ENCODE data around the gene FGFRL1.

The FGFRL1 gene

DNA sequence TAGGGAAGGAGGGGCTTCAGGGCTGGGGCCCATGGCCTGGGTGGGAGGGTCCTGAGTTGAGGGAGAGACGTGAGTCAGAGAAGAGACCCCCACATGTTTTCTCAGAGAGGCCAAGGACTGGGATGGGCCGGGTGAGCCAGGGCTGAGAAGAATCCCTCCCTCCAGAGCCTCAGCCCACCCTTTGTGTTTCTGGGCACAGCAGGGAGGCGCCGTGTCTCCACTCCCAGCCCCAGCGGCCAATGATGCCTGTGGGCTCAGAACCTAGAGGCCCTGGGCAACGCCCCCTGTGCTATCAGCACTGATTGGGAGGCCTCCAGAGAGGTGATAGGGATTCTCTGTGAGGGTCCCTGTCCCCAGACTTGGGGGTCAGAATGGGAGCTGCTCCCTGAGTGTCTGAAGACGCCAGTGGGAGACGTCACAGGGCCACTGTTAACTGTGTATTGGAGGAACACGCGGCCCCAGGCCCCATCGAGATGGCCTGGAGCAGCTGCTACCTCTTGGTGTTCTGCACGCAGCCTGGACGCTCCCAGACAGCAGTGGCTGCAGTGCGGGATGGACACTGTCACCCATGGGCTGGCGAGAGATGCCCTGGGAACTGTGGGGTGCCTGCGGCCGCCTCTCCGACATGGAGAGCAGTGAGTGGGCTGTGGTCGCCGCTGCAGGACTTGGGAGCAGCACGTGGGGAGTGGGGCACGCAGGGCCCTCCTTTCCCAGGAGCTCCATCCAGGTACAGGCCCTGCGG lies 8.5 kb downstream of the FGFRL1 start:
- Mint-ChIP-seq H3K36me3 (peaks cover 4% of the 10 kb centered on the region), H3K9me3 (no peaks in the 10 kb centered on the region), H3K27me3 (no peaks in the 10 kb centered on the region), H3K4me1 (peaks cover 25% of the 10 kb centered on the region), H3K27ac (peak overlapping the region; percentile 65), H3K4me3 (no peak overlapping the region)
- no peak for ATAC-seq

DNA sequence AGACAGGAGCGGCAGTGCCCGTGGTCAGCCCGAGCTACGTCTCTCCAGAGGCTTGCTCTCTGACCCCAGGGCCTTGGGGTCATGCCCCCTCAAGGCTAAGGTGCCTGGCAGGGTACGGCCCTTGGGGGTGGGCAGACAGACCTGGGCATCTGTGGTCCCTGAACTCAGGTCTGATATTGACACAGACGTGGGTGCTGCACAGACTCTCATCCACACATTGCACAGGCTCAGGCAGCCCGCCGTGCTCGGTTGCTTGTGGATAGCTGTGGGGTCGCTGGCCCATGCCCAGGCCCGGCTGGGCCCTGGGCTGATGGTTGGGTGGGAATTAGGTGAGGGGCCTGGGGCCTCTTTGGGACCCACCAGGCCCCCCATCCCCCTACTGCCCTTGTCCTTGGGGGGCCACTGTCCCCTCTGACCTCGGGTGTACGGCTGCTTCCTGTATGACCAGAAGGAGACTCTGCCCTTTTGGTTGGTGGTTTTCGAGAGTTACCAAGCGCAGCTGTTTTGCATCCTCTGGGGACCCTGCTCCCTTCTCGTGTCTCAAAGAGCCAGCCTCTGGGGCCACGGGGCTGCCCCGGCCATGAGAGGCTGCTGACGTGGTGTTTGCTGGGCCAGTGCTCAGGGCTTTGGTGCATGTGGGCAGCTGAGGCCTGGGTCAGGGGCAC lies 10.1 kb downstream of the FGFRL1 start:
- Mint-ChIP-seq H3K27ac (peak overlapping the region; percentile 76), H3K36me3 (peaks cover 10% of the 10 kb centered on the region), H3K4me1 (peaks cover 39% of the 10 kb centered on the region), H3K4me3 (no peak overlapping the region), H3K27me3 (no peaks in the 10 kb centered on the region), H3K9me3 (no peaks in the 10 kb centered on the region)
- peak; percentile 84 for ATAC-seq

DNA sequence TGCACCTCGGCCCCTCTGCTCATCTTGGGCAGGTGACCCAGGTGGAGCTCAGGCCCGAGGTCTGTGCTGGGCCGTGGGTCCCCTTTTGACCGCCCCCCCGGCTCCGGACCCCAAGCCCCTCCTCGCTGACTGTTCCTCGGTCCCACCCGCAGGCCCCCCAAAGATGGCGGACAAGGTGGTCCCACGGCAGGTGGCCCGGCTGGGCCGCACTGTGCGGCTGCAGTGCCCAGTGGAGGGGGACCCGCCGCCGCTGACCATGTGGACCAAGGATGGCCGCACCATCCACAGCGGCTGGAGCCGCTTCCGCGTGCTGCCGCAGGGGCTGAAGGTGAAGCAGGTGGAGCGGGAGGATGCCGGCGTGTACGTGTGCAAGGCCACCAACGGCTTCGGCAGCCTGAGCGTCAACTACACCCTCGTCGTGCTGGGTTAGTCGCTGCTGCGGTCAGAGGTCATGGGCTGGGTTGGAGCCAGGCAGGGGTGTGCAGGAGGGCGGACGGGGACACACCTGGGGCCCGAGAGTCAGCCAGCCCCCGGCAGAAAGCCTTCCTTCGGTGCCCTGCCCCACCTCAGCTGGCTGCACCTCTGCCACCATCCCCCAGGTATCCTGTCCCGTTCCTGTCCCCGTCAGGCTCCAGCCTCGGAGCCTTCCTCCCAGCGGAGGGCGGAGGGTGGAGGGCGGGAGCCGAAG lies 10.8 kb downstream of the FGFRL1 start:
- peak overlapping the region; percentile 76 for H3K27ac Mint-ChIP-seq
- peaks cover 41% of the 10 kb centered on the region for H3K4me1 Mint-ChIP-seq
- no peak overlapping the region for H3K4me3 Mint-ChIP-seq
- H3K36me3 Mint-ChIP-seq: peaks cover 10% of the 10 kb centered on the region
- no peaks in the 10 kb centered on the region for H3K9me3 Mint-ChIP-seq
- no peaks in the 10 kb centered on the region for H3K27me3 Mint-ChIP-seq
- ATAC-seq: no peak

DNA sequence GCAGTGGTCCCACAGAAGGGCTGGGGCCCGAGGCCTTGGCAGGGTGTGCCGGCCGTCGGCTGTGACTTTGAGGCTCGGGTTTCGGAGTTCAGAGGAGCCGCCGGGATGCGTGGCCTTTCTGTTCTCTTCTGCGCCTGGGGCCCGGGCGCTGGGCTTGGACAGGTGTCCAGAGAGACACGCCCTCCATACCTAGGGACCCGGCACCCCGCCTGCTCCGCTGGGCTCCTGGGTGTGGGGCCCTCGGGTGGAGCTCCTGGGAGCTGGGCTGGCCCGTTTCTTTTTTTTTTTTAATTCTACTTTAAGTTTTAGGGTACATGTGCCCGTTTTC lies 11.3 kb downstream of the FGFRL1 start:
- Mint-ChIP-seq H3K27me3 (no peaks in the 10 kb centered on the region), H3K9me3 (no peaks in the 10 kb centered on the region), H3K4me3 (no peak overlapping the region), H3K36me3 (peaks cover 10% of the 10 kb centered on the region), H3K4me1 (peaks cover 36% of the 10 kb centered on the region), H3K27ac (peak overlapping the region; percentile 76)
- no peak for ATAC-seq

DNA sequence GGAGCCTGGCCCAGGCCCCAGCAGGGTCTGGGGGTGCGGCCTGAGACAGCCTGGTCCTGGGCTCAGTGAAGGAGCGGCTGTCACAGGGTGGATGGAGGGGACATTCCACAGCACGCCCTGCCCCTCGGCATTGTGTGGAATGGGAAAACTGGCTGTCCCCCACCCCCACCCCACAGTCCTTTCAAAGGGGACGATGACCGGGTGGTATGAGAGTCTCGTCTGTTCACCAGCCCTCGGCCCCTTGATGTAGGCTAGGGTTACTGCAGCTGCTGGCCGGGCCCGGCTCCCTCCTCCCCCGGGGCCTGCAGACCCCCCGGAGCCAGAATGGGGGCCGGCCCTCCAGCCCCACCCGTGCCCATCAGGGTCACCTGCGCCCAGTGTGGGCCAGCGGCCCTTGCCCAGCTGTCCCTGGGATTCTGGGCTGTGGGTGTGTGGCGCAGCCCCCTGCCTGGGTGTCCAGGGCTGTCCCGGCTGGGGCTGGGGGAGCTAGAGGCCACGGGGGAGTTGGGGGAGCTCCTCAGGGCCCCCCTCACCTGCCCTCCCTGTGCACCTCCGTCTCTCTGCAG lies 11.7 kb downstream of the FGFRL1 start:
- H3K36me3 Mint-ChIP-seq: peaks cover 10% of the 10 kb centered on the region
- H3K27ac Mint-ChIP-seq: peak overlapping the region; percentile 76
- H3K9me3 Mint-ChIP-seq: no peaks in the 10 kb centered on the region
- no peak overlapping the region for H3K4me3 Mint-ChIP-seq
- no peak for ATAC-seq
- H3K27me3 Mint-ChIP-seq: no peaks in the 10 kb centered on the region
- peaks cover 32% of the 10 kb centered on the region for H3K4me1 Mint-ChIP-seq

DNA sequence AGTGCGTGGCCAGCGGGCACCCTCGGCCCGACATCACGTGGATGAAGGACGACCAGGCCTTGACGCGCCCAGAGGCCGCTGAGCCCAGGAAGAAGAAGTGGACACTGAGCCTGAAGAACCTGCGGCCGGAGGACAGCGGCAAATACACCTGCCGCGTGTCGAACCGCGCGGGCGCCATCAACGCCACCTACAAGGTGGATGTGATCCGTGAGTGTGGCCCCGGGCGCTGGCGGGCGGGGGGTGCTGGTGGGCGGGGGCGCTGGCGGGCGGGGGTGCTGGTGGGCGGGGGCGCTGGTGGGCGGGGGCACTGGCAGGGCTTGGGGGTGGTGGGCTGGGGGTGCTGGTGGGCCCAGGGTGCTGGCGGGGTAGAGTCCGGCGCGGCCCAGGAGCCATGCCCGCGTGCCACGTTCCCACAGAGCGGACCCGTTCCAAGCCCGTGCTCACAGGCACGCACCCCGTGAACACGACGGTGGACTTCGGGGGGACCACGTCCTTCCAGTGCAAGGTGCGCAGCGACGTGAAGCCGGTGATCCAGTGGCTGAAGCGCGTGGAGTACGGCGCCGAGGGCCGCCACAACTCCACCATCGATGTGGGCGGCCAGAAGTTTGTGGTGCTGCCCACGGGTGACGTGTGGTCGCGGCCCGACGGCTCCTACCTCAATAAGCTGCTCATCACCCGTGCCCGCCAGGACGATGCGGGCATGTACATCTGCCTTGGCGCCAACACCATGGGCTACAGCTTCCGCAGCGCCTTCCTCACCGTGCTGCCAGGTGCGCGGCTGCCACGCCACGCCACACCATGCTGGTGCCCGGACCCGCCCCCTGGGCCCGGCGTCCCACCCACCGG lies 12.7 kb downstream of the FGFRL1 start:
- no peak for ATAC-seq
- H3K4me1 Mint-ChIP-seq: peaks cover 30% of the 10 kb centered on the region
- peaks cover 10% of the 10 kb centered on the region for H3K36me3 Mint-ChIP-seq
- H3K4me3 Mint-ChIP-seq: no peak overlapping the region
- no peak overlapping the region for H3K27ac Mint-ChIP-seq
- no peaks in the 10 kb centered on the region for H3K9me3 Mint-ChIP-seq
- no peaks in the 10 kb centered on the region for H3K27me3 Mint-ChIP-seq

DNA sequence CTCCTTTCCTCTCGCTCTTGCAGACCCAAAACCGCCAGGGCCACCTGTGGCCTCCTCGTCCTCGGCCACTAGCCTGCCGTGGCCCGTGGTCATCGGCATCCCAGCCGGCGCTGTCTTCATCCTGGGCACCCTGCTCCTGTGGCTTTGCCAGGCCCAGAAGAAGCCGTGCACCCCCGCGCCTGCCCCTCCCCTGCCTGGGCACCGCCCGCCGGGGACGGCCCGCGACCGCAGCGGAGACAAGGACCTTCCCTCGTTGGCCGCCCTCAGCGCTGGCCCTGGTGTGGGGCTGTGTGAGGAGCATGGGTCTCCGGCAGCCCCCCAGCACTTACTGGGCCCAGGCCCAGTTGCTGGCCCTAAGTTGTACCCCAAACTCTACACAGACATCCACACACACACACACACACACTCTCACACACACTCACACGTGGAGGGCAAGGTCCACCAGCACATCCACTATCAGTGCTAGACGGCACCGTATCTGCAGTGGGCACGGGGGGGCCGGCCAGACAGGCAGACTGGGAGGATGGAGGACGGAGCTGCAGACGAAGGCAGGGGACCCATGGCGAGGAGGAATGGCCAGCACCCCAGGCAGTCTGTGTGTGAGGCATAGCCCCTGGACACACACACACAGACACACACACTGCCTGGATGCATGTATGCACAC lies 13.6 kb downstream of the FGFRL1 start:
- no peak for ATAC-seq
- Mint-ChIP-seq H3K27ac (peak overlapping the region; percentile 40), H3K4me3 (no peak overlapping the region), H3K4me1 (peaks cover 30% of the 10 kb centered on the region), H3K9me3 (no peaks in the 10 kb centered on the region), H3K27me3 (peaks cover 8% of the 10 kb centered on the region), H3K36me3 (peaks cover 10% of the 10 kb centered on the region)

DNA sequence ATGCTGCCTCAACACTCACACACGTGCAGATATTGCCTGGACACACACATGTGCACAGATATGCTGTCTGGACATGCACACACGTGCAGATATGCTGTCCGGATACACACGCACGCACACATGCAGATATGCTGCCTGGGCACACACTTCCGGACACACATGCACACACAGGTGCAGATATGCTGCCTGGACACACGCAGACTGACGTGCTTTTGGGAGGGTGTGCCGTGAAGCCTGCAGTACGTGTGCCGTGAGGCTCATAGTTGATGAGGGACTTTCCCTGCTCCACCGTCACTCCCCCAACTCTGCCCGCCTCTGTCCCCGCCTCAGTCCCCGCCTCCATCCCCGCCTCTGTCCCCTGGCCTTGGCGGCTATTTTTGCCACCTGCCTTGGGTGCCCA lies 14.7 kb downstream of the FGFRL1 start:
- peaks cover 10% of the 10 kb centered on the region for H3K36me3 Mint-ChIP-seq
- H3K27ac Mint-ChIP-seq: peak overlapping the region; percentile 28

DNA sequence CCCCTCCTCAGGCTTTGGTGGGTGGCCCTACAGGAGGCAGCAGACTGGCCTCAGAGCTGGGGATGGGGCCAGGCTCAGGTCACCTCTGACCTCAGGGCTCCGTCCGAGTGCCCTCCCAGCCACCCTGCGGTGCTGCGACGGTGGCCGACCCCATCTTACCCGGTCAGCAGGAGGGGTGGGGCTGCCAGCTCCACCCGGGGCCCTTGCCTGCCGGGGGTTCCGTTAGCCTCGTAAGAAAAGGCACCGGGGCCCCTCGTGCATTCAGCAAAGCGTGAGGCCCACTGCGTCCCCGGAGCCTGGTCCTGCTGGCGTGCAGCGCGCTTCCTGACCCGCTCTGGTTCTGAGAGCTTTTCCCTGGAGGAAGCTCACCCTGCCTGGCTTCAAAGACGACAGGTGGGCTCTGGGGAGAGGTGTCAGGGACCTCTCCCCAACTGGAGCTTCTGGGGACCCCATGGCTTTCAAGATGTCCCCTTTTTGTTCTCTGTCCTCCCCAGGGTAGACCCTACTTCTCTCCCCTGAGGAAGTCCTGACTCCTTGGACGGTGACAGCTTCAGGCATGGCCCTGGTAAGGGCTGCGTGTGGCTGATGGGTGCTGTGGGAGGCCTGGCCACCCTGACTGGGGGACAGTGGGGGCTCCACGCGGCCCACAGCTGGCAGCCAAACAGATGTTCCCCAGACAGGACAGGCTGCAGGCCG lies 15.9 kb downstream of the FGFRL1 start:
- H3K27ac Mint-ChIP-seq: no peak overlapping the region
- ATAC-seq: no peak
- no peaks in the 10 kb centered on the region for H3K9me3 Mint-ChIP-seq
- H3K4me3 Mint-ChIP-seq: no peak overlapping the region
- peaks cover 10% of the 10 kb centered on the region for H3K36me3 Mint-ChIP-seq
- H3K27me3 Mint-ChIP-seq: peaks cover 29% of the 10 kb centered on the region
- H3K4me1 Mint-ChIP-seq: peaks cover 18% of the 10 kb centered on the region

More for the DNA sequence above, 14.7 kb downstream of the FGFRL1 start:
- ATAC-seq: peak; percentile 78
- no peaks in the 10 kb centered on the region for H3K9me3 Mint-ChIP-seq
- peaks cover 29% of the 10 kb centered on the region for H3K4me1 Mint-ChIP-seq
- peaks cover 17% of the 10 kb centered on the region for H3K27me3 Mint-ChIP-seq
- H3K4me3 Mint-ChIP-seq: no peak overlapping the region

DNA sequence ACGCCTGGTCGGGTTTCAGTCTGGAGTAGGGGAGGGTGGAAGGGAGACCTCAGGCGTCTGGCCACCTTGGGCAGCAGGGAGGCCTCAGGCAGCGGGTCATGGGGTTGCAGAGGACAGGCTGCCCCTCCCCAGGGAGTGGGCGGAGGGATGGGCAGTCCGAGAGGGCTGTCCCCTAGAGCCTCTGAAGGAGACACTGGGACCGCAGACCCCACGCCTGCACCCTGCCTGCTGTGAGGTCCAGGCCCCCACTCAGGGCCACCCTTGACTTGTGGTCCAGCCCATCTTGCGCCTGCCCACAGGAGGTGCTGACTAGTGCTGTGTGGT lies 16.5 kb downstream of the FGFRL1 start:
- ATAC-seq: no peak
- H3K36me3 Mint-ChIP-seq: peaks cover 10% of the 10 kb centered on the region
- H3K27ac Mint-ChIP-seq: no peak overlapping the region
- H3K4me3 Mint-ChIP-seq: no peak overlapping the region
- peaks cover 34% of the 10 kb centered on the region for H3K27me3 Mint-ChIP-seq
- no peaks in the 10 kb centered on the region for H3K9me3 Mint-ChIP-seq
- peaks cover 18% of the 10 kb centered on the region for H3K4me1 Mint-ChIP-seq

DNA sequence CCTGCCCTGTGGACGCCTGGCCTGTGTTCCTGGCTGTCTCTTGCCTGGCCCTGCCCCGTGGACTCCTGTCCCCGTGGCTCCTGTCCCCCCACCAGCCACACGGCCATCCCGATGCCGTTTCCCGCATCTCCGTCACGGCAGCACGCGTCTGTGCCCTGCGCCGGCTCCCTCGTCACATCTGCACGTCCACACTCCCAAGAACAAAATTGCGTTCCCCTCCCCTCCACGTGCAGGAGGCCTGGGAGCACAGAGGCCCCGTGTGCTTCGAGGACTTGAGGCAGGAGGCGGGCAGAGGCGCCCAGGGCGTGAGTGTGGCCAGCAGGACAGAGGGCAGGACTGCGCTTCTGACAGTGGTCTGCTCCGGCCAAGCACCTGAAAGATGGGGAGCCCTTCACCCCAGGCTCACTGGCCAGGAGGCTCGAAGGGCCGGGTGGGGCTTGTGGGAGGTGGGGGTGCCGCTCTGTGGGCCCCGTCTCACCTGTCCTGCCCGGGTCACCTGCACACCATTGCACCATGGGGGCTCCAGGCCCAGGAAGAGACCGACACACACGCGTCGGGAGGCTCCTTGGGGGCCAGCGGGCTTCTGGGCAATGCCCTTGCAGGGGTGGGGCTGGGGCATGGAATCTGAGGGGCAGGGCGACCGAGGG lies 17.3 kb downstream of the FGFRL1 start:
- Mint-ChIP-seq H3K4me1 (peaks cover 18% of the 10 kb centered on the region), H3K4me3 (no peak overlapping the region), H3K27ac (no peak overlapping the region), H3K9me3 (no peaks in the 10 kb centered on the region), H3K36me3 (peaks cover 10% of the 10 kb centered on the region), H3K27me3 (peaks cover 43% of the 10 kb centered on the region)
- no peak for ATAC-seq

DNA sequence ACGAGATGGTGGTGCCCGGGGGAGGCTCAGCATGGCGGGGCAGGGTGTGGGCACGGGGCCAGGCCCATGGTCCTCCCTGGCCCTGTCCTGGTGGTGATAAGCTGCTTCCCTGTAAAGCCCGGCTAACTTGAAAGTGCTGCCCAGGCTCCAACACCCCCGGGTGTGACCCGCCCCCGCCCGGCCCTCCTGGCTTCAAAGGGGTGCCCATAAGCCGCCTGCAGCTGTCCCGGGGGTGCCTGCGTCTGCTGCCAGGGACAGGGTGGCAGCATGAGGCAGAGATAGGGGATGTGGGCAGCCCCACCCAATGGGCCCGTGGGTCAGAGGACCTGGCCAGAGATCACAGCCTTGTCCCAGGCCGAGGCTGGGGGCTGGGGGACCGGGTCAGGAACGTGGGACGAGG lies 18.1 kb downstream of the FGFRL1 start:
- Mint-ChIP-seq H3K4me1 (peaks cover 18% of the 10 kb centered on the region), H3K27me3 (peaks cover 51% of the 10 kb centered on the region), H3K27ac (no peak overlapping the region), H3K4me3 (no peak overlapping the region), H3K9me3 (no peaks in the 10 kb centered on the region), H3K36me3 (peaks cover 10% of the 10 kb centered on the region)
- no peak for ATAC-seq

DNA sequence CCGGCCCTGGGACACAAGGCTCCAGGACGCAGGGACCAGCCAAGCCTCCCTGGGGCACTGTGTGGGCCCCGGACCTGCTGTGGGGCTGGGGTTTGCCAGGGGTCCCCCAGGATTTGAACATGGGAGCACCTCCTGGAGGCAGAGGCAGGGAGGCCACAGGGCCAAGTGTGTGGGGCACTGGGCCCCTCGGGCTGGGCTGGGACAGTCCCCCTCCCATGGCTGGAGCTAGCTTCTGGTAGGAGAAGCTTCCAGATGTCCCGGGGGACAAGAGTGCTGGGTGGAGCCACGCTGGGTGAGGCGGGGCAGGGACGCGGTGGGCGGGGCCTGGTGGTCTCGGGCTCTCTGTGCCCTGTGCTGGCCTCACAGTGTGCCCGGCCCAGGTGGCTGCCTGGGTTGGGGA lies 18.6 kb downstream of the FGFRL1 start:
- Mint-ChIP-seq H3K27me3 (peaks cover 56% of the 10 kb centered on the region), H3K36me3 (peaks cover 5% of the 10 kb centered on the region), H3K9me3 (no peaks in the 10 kb centered on the region), H3K27ac (no peak overlapping the region), H3K4me3 (no peak overlapping the region), H3K4me1 (peaks cover 16% of the 10 kb centered on the region)
- no peak for ATAC-seq

DNA sequence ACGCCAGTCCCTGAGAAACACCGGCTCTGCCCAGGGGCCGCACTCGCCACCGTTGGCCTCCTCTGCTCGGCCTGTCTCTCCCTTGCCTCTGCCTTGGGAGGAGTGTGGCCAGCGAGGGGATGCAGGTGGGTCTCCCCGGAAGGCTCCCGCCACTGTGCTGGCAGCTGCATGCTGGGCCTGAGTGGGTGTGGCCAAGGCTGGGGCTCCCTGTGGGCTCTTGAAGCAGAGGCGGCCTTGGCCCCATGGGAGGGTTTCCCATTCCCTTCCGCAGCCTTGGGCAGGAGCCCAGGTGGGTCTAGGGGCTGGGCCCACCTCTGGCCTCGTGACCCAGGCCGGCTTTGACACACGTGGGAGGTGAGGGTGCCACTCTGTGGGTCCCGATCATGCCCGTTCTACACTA lies 19.1 kb downstream of the FGFRL1 start:
- Mint-ChIP-seq H3K27me3 (peaks cover 61% of the 10 kb centered on the region), H3K9me3 (no peaks in the 10 kb centered on the region), H3K4me3 (no peak overlapping the region), H3K4me1 (peaks cover 12% of the 10 kb centered on the region), H3K36me3 (no peaks in the 10 kb centered on the region), H3K27ac (no peak overlapping the region)
- ATAC-seq: no peak

Measured in stimulated activated memory B cell treated with anti-CD40 and anti-IgM and Interleukin-4, amounts not matched to agents 10 μg/mL and 1 μg/mL and 100 μg/mL, for 72 hours (primary cell).